Endothelial cell (in vitro differentiated cells): ENCODE data around the gene RHBDL2. TPM values are rescaled to one million over a fixed set of nuclear protein-coding genes. Genes with fewer than 3 reads are reported as not detected.

Experiments
- DNase-seq: peaks from one replicate; pipeline ENCODE4 v3.0.0; 2021; ENCODE audit warnings: low spot score
- H3K27ac Mint-ChIP-seq: one replicate; pipeline ENCODE4 v1.8.0; 2021; ENCODE audit warnings: mixed read lengths, inconsistent platforms; ENCODE audit not compliant: unreplicated experiment
- H3K27me3 Mint-ChIP-seq: one replicate; pipeline ENCODE4 v1.8.0; 2021; ENCODE audit warnings: mild to moderate bottlenecking, moderate library complexity, mixed read lengths, inconsistent platforms; ENCODE audit not compliant: unreplicated experiment
- H3K36me3 Mint-ChIP-seq: one replicate; pipeline ENCODE4 v1.8.0; 2021; ENCODE audit warnings: mild to moderate bottlenecking, low read depth, mixed read lengths, inconsistent platforms; ENCODE audit not compliant: unreplicated experiment
- H3K4me1 Mint-ChIP-seq: one replicate; pipeline ENCODE4 v1.8.0; 2021; ENCODE audit warnings: mild to moderate bottlenecking, mixed read lengths, inconsistent platforms; ENCODE audit not compliant: unreplicated experiment
- H3K4me3 Mint-ChIP-seq: one replicate; pipeline ENCODE4 v1.8.0; 2021; ENCODE audit warnings: mild to moderate bottlenecking, mixed read lengths, inconsistent platforms; ENCODE audit not compliant: unreplicated experiment
- H3K9me3 Mint-ChIP-seq: one replicate; pipeline ENCODE4 v1.8.0; 2021; ENCODE audit warnings: mixed read lengths, inconsistent platforms; ENCODE audit not compliant: unreplicated experiment
- total RNA-seq: library from RNA; stranded (reverse); fragmentation: NEBNext Ultra II Directional; extraction: Animal tissue kit (Norgen Biotek cat#: 25700); gene quantifications from one replicate; pipeline ENCODE4 v1.2.1, GENCODE V29; 2021; ENCODE audit not compliant: unreplicated experiment
- TF ChIP-seq, protein P1 (sequence below): fragments of 200-600 bp; sonication (generic); IDR thresholded peaks from one replicate; pipeline ENCODE4 v1.5.0; 2021; ENCODE audit warnings: antibody characterized with exemption; ENCODE audit not compliant: unreplicated experiment

RHBDL2 gene
- total RNA-seq, 1 donor from 2014 or later = not detected

GRCh38 chr1:38929054-38929453 lies 12.6 kb downstream of the RHBDL2 start:
- DNase-seq = no peak

DNA sequence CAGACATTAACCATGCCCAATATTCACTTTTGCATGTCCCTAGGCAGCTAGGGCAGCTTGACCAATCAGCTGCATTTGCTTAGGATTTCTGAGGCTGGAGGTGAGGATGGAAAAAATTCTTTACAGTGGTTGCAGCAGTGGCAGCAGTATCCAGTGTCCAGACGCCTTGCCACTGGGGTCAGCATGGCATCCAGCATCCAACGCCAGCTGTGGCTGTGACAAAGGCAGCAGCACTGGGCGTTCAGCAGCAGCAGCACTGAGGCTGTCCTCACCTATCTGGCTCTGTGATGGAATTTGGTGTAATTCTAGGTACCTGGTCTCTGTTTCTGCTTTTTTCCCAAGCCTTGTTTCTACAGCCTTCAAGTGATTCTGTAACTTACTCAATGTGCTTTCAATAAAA lies 15.5 kb downstream of the RHBDL2 start:
- Mint-ChIP-seq H3K27ac (no peak overlapping the region), H3K9me3 (no peaks in the 10 kb centered on the region), H3K36me3 (no peaks in the 10 kb centered on the region), H3K4me3 (no peak overlapping the region), H3K4me1 (no peaks in the 10 kb centered on the region), H3K27me3 (peaks cover under 1% of the 10 kb centered on the region)
- TF ChIP-seq, protein P1, sequence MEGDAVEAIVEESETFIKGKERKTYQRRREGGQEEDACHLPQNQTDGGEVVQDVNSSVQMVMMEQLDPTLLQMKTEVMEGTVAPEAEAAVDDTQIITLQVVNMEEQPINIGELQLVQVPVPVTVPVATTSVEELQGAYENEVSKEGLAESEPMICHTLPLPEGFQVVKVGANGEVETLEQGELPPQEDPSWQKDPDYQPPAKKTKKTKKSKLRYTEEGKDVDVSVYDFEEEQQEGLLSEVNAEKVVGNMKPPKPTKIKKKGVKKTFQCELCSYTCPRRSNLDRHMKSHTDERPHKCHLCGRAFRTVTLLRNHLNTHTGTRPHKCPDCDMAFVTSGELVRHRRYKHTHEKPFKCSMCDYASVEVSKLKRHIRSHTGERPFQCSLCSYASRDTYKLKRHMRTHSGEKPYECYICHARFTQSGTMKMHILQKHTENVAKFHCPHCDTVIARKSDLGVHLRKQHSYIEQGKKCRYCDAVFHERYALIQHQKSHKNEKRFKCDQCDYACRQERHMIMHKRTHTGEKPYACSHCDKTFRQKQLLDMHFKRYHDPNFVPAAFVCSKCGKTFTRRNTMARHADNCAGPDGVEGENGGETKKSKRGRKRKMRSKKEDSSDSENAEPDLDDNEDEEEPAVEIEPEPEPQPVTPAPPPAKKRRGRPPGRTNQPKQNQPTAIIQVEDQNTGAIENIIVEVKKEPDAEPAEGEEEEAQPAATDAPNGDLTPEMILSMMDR = no peak
- no peak for DNase-seq

More at GRCh38 chr1:38929054-38929453, 12.6 kb downstream of the RHBDL2 start:
- Mint-ChIP-seq H3K36me3 (no peaks in the 10 kb centered on the region), H3K9me3 (no peaks in the 10 kb centered on the region), H3K4me3 (no peak overlapping the region), H3K27ac (no peak overlapping the region), H3K27me3 (peaks cover 2% of the 10 kb centered on the region), H3K4me1 (no peaks in the 10 kb centered on the region)
- TF ChIP-seq, protein P1 = no peak

DNA sequence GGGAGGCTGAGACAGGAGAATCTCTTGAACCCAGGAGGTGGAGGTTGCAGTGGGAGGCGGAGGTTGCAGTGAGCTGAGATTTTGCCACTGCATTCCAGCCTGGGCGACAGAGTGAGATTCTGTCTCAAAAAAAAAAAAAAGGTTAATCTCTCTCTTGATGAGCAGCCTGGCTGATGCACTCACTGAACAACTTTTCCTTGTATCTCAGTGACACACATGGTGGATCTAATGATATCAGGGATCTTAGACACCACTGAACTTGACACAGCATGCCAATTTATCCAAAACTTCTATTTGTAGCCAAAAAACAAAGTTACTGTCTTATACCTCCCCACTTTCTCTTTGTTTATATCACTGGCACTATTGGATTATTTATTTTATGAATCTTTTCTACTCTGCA lies 16.2 kb downstream of the RHBDL2 start:
- DNase-seq = no peak
- no peak overlapping the region for H3K27ac Mint-ChIP-seq
- H3K4me1 Mint-ChIP-seq = no peaks in the 10 kb centered on the region
- H3K9me3 Mint-ChIP-seq = no peaks in the 10 kb centered on the region
- H3K4me3 Mint-ChIP-seq = no peak overlapping the region
- no peaks in the 10 kb centered on the region for H3K36me3 Mint-ChIP-seq
- H3K27me3 Mint-ChIP-seq = peaks cover 3% of the 10 kb centered on the region
- TF ChIP-seq, protein P1 = no peak

DNA sequence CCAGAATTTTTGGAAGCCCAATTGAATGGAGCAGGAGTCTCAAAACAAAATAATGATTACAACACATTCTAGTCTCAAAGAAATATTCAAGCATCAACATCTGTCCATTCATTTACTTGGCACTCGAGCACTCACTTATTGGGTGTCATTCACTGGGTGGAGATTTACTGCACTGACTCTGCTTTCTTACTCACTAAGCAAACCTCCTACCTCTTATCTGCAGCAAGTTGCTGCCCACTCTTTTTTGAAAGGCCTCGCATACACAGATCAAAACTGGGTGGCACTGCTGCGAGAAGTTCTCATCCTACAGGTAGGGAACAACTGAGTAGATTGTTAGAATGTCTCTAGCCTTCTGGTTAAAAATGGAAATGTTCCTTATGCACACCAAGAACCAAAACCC lies 18.0 kb downstream of the RHBDL2 start:
- H3K4me1 Mint-ChIP-seq = no peaks in the 10 kb centered on the region
- no peak for DNase-seq
- H3K9me3 Mint-ChIP-seq = no peaks in the 10 kb centered on the region
- H3K27me3 Mint-ChIP-seq = peaks cover 3% of the 10 kb centered on the region
- H3K4me3 Mint-ChIP-seq = no peak overlapping the region
- H3K27ac Mint-ChIP-seq = no peak overlapping the region
- H3K36me3 Mint-ChIP-seq = no peaks in the 10 kb centered on the region
- TF ChIP-seq, protein P1 = no peak

GRCh38 chr1:38919130-38919529 lies 22.5 kb downstream of the RHBDL2 start:
- no peak overlapping the region for H3K27ac Mint-ChIP-seq
- peaks cover 5% of the 10 kb centered on the region for H3K27me3 Mint-ChIP-seq
- no peaks in the 10 kb centered on the region for H3K9me3 Mint-ChIP-seq
- DNase-seq = no peak
- H3K4me1 Mint-ChIP-seq = no peaks in the 10 kb centered on the region
- H3K4me3 Mint-ChIP-seq = no peak overlapping the region
- no peaks in the 10 kb centered on the region for H3K36me3 Mint-ChIP-seq
- TF ChIP-seq, protein P1 = no peak
